Neural progenitor cell (in vitro differentiated cells): ENCODE data around the gene CDC42EP4.

Experiments used
- EZH2 ChIP-seq: fragments of 200-600 bp; sonication (generic); IDR thresholded peaks from 2 replicates; pipeline ENCODE4 v1.6.1; 2017; ENCODE audit warnings: antibody characterized with exemption, mild to moderate bottlenecking, moderate library complexity
- TF ChIP-seq, protein P1 (sequence below): fragments of 200-600 bp; sonication (generic); IDR thresholded peaks from 2 replicates; pipeline ENCODE4 v1.5.1; 2017; ENCODE audit warnings: antibody characterized with exemption, mild to moderate bottlenecking

DNA sequence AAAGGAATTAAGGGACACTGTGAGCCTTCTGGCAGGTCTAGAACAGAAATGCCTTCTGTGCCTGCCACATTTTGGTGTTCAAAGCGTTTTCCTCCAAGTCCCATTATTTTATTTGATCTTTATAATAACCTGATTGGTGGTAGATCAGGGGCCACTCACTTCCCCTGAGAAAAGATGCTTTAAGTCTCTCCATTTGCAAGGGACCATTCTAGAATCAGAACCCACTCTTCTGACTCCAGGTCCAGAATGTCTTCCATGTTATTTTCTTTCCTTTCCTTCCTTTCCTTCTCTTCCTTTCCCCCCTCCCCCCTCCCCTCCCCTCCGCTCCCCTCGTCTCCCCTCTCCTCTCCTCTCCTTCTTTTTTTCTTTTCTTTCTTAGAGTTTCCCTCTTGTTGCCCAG, 19.3 kb upstream of the CDC42EP4 start:
- TF ChIP-seq, protein P1, sequence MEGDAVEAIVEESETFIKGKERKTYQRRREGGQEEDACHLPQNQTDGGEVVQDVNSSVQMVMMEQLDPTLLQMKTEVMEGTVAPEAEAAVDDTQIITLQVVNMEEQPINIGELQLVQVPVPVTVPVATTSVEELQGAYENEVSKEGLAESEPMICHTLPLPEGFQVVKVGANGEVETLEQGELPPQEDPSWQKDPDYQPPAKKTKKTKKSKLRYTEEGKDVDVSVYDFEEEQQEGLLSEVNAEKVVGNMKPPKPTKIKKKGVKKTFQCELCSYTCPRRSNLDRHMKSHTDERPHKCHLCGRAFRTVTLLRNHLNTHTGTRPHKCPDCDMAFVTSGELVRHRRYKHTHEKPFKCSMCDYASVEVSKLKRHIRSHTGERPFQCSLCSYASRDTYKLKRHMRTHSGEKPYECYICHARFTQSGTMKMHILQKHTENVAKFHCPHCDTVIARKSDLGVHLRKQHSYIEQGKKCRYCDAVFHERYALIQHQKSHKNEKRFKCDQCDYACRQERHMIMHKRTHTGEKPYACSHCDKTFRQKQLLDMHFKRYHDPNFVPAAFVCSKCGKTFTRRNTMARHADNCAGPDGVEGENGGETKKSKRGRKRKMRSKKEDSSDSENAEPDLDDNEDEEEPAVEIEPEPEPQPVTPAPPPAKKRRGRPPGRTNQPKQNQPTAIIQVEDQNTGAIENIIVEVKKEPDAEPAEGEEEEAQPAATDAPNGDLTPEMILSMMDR, result no peak
- TF ChIP-seq EZH2, result no peak
